ENCODE data around the gene BOLL. TPM values are rescaled to one million over a fixed set of nuclear protein-coding genes. Genes with fewer than 3 reads are reported as not detected.
"Not testable (repeated sequence)": the region's sequence is repeated elsewhere in the genome, so short reads cannot be mapped to it uniquely, and the experiment has no call there.

Gene BOLL
- total and polyA plus RNA-seq, 4 donors, result not detected

- peaks cover 0 to 2% of the 10 kb centered on the region in 2 donors for H3K36me3 ChIP-seq (ENCODE audit: control insufficient read depth in 1 of 2, insufficient read depth in 2 of 2, low read length in 1 of 2)
- ATAC-seq (ENCODE audit: low FRiP score) (no peak), DNase-seq (no peak)
- intact Hi-C loops (cut with DNase I), result no loop called here
- no peaks in the 10 kb centered on the region for H3K9me3 ChIP-seq (ENCODE audit: control insufficient read depth, low read length)
- H3K27me3 ChIP-seq (ENCODE audit: control insufficient read depth in 1 of 2, insufficient read depth in 2 of 2, low read length in 1 of 2), result no peaks in the 10 kb centered on the region
- H3K4me3 ChIP-seq (ENCODE audit: low read length in 2 of 2), result no peak overlapping the region
- H3K4me1 ChIP-seq (ENCODE audit: control insufficient read depth in 1 of 2, insufficient read depth in 2 of 2, low read length in 2 of 2), result peaks cover 0 to 2% of the 10 kb centered on the region in 2 donors
- WGBS, 2 donors, result 93 to 94% methylated on average over 3 of the region's 3 CpGs
- H3K27ac ChIP-seq (ENCODE audit: low read depth in 1 of 2, low read length in 2 of 2), result no peak overlapping the region
Observed at GRCh38 chr2:197713271-197713670, 71.8 kb downstream of the BOLL start.

GRCh38 chr2:197711578-197711977 is 73.5 kb downstream of the BOLL start:
- H3K27me3 ChIP-seq (ENCODE audit: control insufficient read depth in 1 of 2, insufficient read depth in 2 of 2, low read length in 1 of 2), result no peaks in the 10 kb centered on the region
- no peaks in the 10 kb centered on the region for H3K9me3 ChIP-seq (ENCODE audit: control insufficient read depth, low read length)
- H3K4me1 ChIP-seq (ENCODE audit: control insufficient read depth in 1 of 2, insufficient read depth in 2 of 2, low read length in 2 of 2), result peaks cover 0 to 5% of the 10 kb centered on the region in 2 donors
- no peak overlapping the region for H3K27ac ChIP-seq (ENCODE audit: low read depth in 1 of 2, low read length in 2 of 2)
- intact Hi-C loops (cut with DNase I), result no loop called here
- peaks cover 0 to 2% of the 10 kb centered on the region in 2 donors for H3K36me3 ChIP-seq (ENCODE audit: control insufficient read depth in 1 of 2, insufficient read depth in 2 of 2, low read length in 1 of 2)
- no peak overlapping the region for H3K4me3 ChIP-seq (ENCODE audit: low read length in 2 of 2)
- ATAC-seq (ENCODE audit: low FRiP score) (no peak), DNase-seq (no peak)

- no peak overlapping the region for H3K27ac ChIP-seq (ENCODE audit: low read depth in 1 of 2, low read length in 2 of 2)
Observed at GRCh38 chr2:197710424-197711042, 74.6 kb downstream of the BOLL start.

GRCh38 chr2:197709140-197709539 is 76.0 kb downstream of the BOLL start:
- not testable (repeated sequence) for ATAC-seq (ENCODE audit: low FRiP score); H3K36me3 ChIP-seq (ENCODE audit: control insufficient read depth in 1 of 2, insufficient read depth in 2 of 2, low read length in 1 of 2); H3K27me3 ChIP-seq (ENCODE audit: control insufficient read depth in 1 of 2, insufficient read depth in 2 of 2, low read length in 1 of 2); H3K27ac ChIP-seq (ENCODE audit: low read depth in 1 of 2, low read length in 2 of 2); DNase-seq; H3K4me3 ChIP-seq (ENCODE audit: low read length in 2 of 2); H3K4me1 ChIP-seq (ENCODE audit: control insufficient read depth in 1 of 2, insufficient read depth in 2 of 2, low read length in 2 of 2); H3K9me3 ChIP-seq (ENCODE audit: control insufficient read depth, low read length)
- intact Hi-C loops (cut with DNase I), result loop anchor here in 1 of 2 donors (2.0 to 10.0 kb wide), 4 partner anchors 68 to 588 kb away; partner anchors contain the start of genes COQ10B and HSPE1
- WGBS, 2 donors, result 92 to 93% methylated on average over 7 of the region's 7 CpGs

More at GRCh38 chr2:197710424-197711042, 74.6 kb downstream of the BOLL start:
- no peak for DNase-seq
- intact Hi-C loops (cut with DNase I), result no loop called here
- Histone ChIP-seq H3K27me3 (ENCODE audit: control insufficient read depth in 1 of 2, insufficient read depth in 2 of 2, low read length in 1 of 2) (no peaks in the 10 kb centered on the region), H3K9me3 (ENCODE audit: control insufficient read depth, low read length) (no peaks in the 10 kb centered on the region), H3K4me1 (ENCODE audit: control insufficient read depth in 1 of 2, insufficient read depth in 2 of 2, low read length in 2 of 2) (peaks cover 0 to 5% of the 10 kb centered on the region in 2 donors), H3K36me3 (ENCODE audit: control insufficient read depth in 1 of 2, insufficient read depth in 2 of 2, low read length in 1 of 2) (peaks cover 0 to 2% of the 10 kb centered on the region in 2 donors), H3K4me3 (ENCODE audit: low read length in 2 of 2) (no peak overlapping the region)
- no peak for ATAC-seq (ENCODE audit: low FRiP score)

- H3K4me1 ChIP-seq (ENCODE audit: control insufficient read depth in 1 of 2, insufficient read depth in 2 of 2, low read length in 2 of 2), result peaks cover 0 to 5% of the 10 kb centered on the region in 2 donors
- DNase-seq (no peak), ATAC-seq (ENCODE audit: low FRiP score) (no peak)
- WGBS, 2 donors, result 53 to 56% methylated on average over 2 of the region's 2 CpGs
- H3K36me3 ChIP-seq (ENCODE audit: control insufficient read depth in 1 of 2, insufficient read depth in 2 of 2, low read length in 1 of 2), result peaks cover 0 to 2% of the 10 kb centered on the region in 2 donors
- intact Hi-C loops (cut with DNase I), result loop anchor here in 1 of 2 donors (2.0 to 10.0 kb wide), 4 partner anchors 68 to 589 kb away; partner anchors contain the start of genes COQ10B and HSPE1
- no peak overlapping the region for H3K27ac ChIP-seq (ENCODE audit: low read depth in 1 of 2, low read length in 2 of 2)
- no peak overlapping the region for H3K4me3 ChIP-seq (ENCODE audit: low read length in 2 of 2)
- no peaks in the 10 kb centered on the region for H3K9me3 ChIP-seq (ENCODE audit: control insufficient read depth, low read length)
- no peaks in the 10 kb centered on the region for H3K27me3 ChIP-seq (ENCODE audit: control insufficient read depth in 1 of 2, insufficient read depth in 2 of 2, low read length in 1 of 2)
Observed at GRCh38 chr2:197708331-197708730, 76.8 kb downstream of the BOLL start.

- no peaks in the 10 kb centered on the region for H3K36me3 ChIP-seq (ENCODE audit: control insufficient read depth in 1 of 2, insufficient read depth in 2 of 2, low read length in 1 of 2)
- DNase-seq (no peak), ATAC-seq (ENCODE audit: low FRiP score) (no peak)
- peaks cover 0 to 5% of the 10 kb centered on the region in 2 donors for H3K4me1 ChIP-seq (ENCODE audit: control insufficient read depth in 1 of 2, insufficient read depth in 2 of 2, low read length in 2 of 2)
- H3K27me3 ChIP-seq (ENCODE audit: control insufficient read depth in 1 of 2, insufficient read depth in 2 of 2, low read length in 1 of 2), result no peaks in the 10 kb centered on the region
- no peaks in the 10 kb centered on the region for H3K9me3 ChIP-seq (ENCODE audit: control insufficient read depth, low read length)
- no peak overlapping the region for H3K27ac ChIP-seq (ENCODE audit: low read depth in 1 of 2, low read length in 2 of 2)
- WGBS, 2 donors, result 4 to 5% methylated on average over 4 of the region's 4 CpGs
- intact Hi-C loops (cut with DNase I), result loop anchor here in 1 of 2 donors (2.0 to 10.0 kb wide), 4 partner anchors 69 to 590 kb away; partner anchors contain the start of genes COQ10B and HSPE1
- peak overlapping the region in 1 of 2 donors; percentile 17 for H3K4me3 ChIP-seq (ENCODE audit: low read length in 2 of 2)
Observed at GRCh38 chr2:197707316-197708213, 77.6 kb downstream of the BOLL start.

- peaks cover 0 to 5% of the 10 kb centered on the region in 2 donors for H3K4me1 ChIP-seq (ENCODE audit: control insufficient read depth in 1 of 2, insufficient read depth in 2 of 2, low read length in 2 of 2)
- H3K36me3 ChIP-seq (ENCODE audit: control insufficient read depth in 1 of 2, insufficient read depth in 2 of 2, low read length in 1 of 2), result no peaks in the 10 kb centered on the region
- intact Hi-C loops (cut with DNase I), result loop anchor here in 1 of 2 donors (5.0 to 10.0 kb wide), 3 partner anchors 205 to 590 kb away; partner anchors contain the start of genes COQ10B and HSPE1
- H3K9me3 ChIP-seq (ENCODE audit: control insufficient read depth, low read length), result no peaks in the 10 kb centered on the region
- WGBS, 2 donors, result 59 to 67% methylated on average over 5 of the region's 5 CpGs
- peak overlapping the region in 1 of 2 donors; percentile 17 for H3K4me3 ChIP-seq (ENCODE audit: low read length in 2 of 2)
- no peak overlapping the region for H3K27ac ChIP-seq (ENCODE audit: low read depth in 1 of 2, low read length in 2 of 2)
- DNase-seq, result no peak
- ATAC-seq (ENCODE audit: low FRiP score), result no peak
- H3K27me3 ChIP-seq (ENCODE audit: control insufficient read depth in 1 of 2, insufficient read depth in 2 of 2, low read length in 1 of 2), result no peaks in the 10 kb centered on the region
Observed at GRCh38 chr2:197706839-197707207, 78.3 kb downstream of the BOLL start.

GRCh38 chr2:197705912-197706838 is 78.9 kb downstream of the BOLL start:
- H3K9me3 ChIP-seq (ENCODE audit: control insufficient read depth, low read length), result no peaks in the 10 kb centered on the region
- peak overlapping the region; percentile 55 to 80 for H3K4me3 ChIP-seq (ENCODE audit: low read length in 2 of 2)
- ATAC-seq (ENCODE audit: low FRiP score) (peak; percentile 7), DNase-seq (peak in 1 of 2 donors; percentile 42)
- no peak overlapping the region for H3K27ac ChIP-seq (ENCODE audit: low read depth in 1 of 2, low read length in 2 of 2)
- peaks cover 0 to 5% of the 10 kb centered on the region in 2 donors for H3K4me1 ChIP-seq (ENCODE audit: control insufficient read depth in 1 of 2, insufficient read depth in 2 of 2, low read length in 2 of 2)
- WGBS, 2 donors, result 15 to 17% methylated on average over 38 of the region's 38 CpGs
- intact Hi-C loops (cut with DNase I), result loop anchor here in 1 of 2 donors (5.0 to 10.0 kb wide), 3 partner anchors 204 to 591 kb away; partner anchors contain the start of genes COQ10B and HSPE1
- no peaks in the 10 kb centered on the region for H3K36me3 ChIP-seq (ENCODE audit: control insufficient read depth in 1 of 2, insufficient read depth in 2 of 2, low read length in 1 of 2)
- no peaks in the 10 kb centered on the region for H3K27me3 ChIP-seq (ENCODE audit: control insufficient read depth in 1 of 2, insufficient read depth in 2 of 2, low read length in 1 of 2)

All from aorta (tissue), 5 donors.